ENCODE measurements around the gene SNX9. TPM values are rescaled to one million over a fixed set of nuclear protein-coding genes. Genes with fewer than 3 reads are reported as not detected.

Gene SNX9
- total RNA-seq, 2 experiments from 2014 or later, result 44.9 to 45.1 TPM

- TF ChIP-seq CTCF (IDR thresholded peaks at IDR 0.05), result no peak
- ATAC-seq, result no peak
- Mint-ChIP-seq H3K9me3 (peaks cover 14% of the 10 kb centered on the region), H3K36me3 (ENCODE audit: low read depth) (peaks cover 3% of the 10 kb centered on the region), H3K4me1 (ENCODE audit: low read depth) (peaks cover 14% of the 10 kb centered on the region), H3K27ac (no peak overlapping the region), H3K27me3 (peaks cover 6% of the 10 kb centered on the region), H3K4me3 (no peak overlapping the region)
- DNase-seq, result no peak
- ChIA-PET POLR2A (interaction anchor here (0.5 kb wide), 1 partner anchor 268 kb away, joined by 3 read pairs; no protein-coding TSS in a partner anchor), CTCF (no interaction called here)
- intact Hi-C loops (cut with micrococcal nuclease), result no loop called here
Observed at GRCh38 chr6:157777344-157777743, 45.7 kb upstream of the SNX9 start.

- intact Hi-C loops (cut with micrococcal nuclease), result no loop called here
- POLR2A ChIA-PET, result interaction anchor here (1.0 kb wide), 1 partner anchor 26 kb away, joined by 3 read pairs; no protein-coding TSS in a partner anchor
- Mint-ChIP-seq H3K9me3 (peaks cover 9% of the 10 kb centered on the region), H3K4me1 (ENCODE audit: low read depth) (peaks cover 6% of the 10 kb centered on the region), H3K4me3 (no peak overlapping the region), H3K27me3 (peaks cover 6% of the 10 kb centered on the region), H3K36me3 (ENCODE audit: low read depth) (peaks cover under 1% of the 10 kb centered on the region), H3K27ac (no peak overlapping the region)
- ATAC-seq (no peak), DNase-seq (no peak)
- CTCF ChIA-PET, result no interaction called here
- no peak for TF ChIP-seq CTCF (IDR thresholded peaks at IDR 0.05)
Observed at GRCh38 chr6:157778719-157779118, 44.3 kb upstream of the SNX9 start.

- ChIA-PET POLR2A (interaction anchor here (0.6 to 1.0 kb wide), 3 partner anchors 25 to 955 kb away, joined by 3 to 4 read pairs (median 3); no protein-coding TSS in a partner anchor), CTCF (no interaction called here)
Observed at GRCh38 chr6:157779705-157780604, 43.1 kb upstream of the SNX9 start.

GRCh38 chr6:157785636-157786035 lies 37.4 kb upstream of the SNX9 start:
- Mint-ChIP-seq H3K4me3 (no peak overlapping the region), H3K9me3 (peaks cover 6% of the 10 kb centered on the region), H3K27ac (no peak overlapping the region), H3K36me3 (ENCODE audit: low read depth) (no peaks in the 10 kb centered on the region), H3K4me1 (ENCODE audit: low read depth) (peaks cover 1% of the 10 kb centered on the region), H3K27me3 (peaks cover 6% of the 10 kb centered on the region)
- ATAC-seq, result no peak
- ChIA-PET CTCF (no interaction called here), POLR2A (no interaction called here)
- intact Hi-C loops (cut with micrococcal nuclease), result no loop called here
- no peak for DNase-seq
- TF ChIP-seq CTCF (IDR thresholded peaks at IDR 0.05), result no peak

More at GRCh38 chr6:157779705-157780604, 43.1 kb upstream of the SNX9 start:
- Mint-ChIP-seq H3K36me3 (ENCODE audit: low read depth) (no peaks in the 10 kb centered on the region), H3K9me3 (peaks cover 6% of the 10 kb centered on the region), H3K4me3 (no peak overlapping the region), H3K4me1 (ENCODE audit: low read depth) (no peaks in the 10 kb centered on the region), H3K27ac (no peak overlapping the region), H3K27me3 (peaks cover 6% of the 10 kb centered on the region)
- ATAC-seq (no peak), DNase-seq (no peak)
- TF ChIP-seq CTCF (IDR thresholded peaks at IDR 0.05), result no peak
- intact Hi-C loops (cut with micrococcal nuclease), result no loop called here

GRCh38 chr6:157786221-157786620 lies 36.8 kb upstream of the SNX9 start:
- DNase-seq (no peak), ATAC-seq (no peak)
- Mint-ChIP-seq H3K4me1 (ENCODE audit: low read depth) (peaks cover 5% of the 10 kb centered on the region), H3K4me3 (no peak overlapping the region), H3K36me3 (ENCODE audit: low read depth) (no peaks in the 10 kb centered on the region), H3K9me3 (peaks cover 6% of the 10 kb centered on the region), H3K27ac (no peak overlapping the region), H3K27me3 (peaks cover 6% of the 10 kb centered on the region)
- ChIA-PET POLR2A (no interaction called here), CTCF (interaction anchor here (2.6 kb wide), 1 partner anchor 87 kb away, joined by 9 read pairs; no protein-coding TSS in a partner anchor)
- TF ChIP-seq CTCF (IDR thresholded peaks at IDR 0.05), result no peak
- intact Hi-C loops (cut with micrococcal nuclease), result no loop called here
